NCI-H82 treated with DMSO at 0.1 percent for 48 hours (cell line): ENCODE data around the gene ARHGEF7.
A peak's percentile ranks its signal among the peaks of the same experiment; 100 is the strongest.

Experiments used
- DNase-seq: peaks from one replicate; lab custom pipeline; 2025; ENCODE audit not compliant: unreplicated experiment; lab: John Stamatoyannopoulos, UW

Gene ARHGEF7

DNA sequence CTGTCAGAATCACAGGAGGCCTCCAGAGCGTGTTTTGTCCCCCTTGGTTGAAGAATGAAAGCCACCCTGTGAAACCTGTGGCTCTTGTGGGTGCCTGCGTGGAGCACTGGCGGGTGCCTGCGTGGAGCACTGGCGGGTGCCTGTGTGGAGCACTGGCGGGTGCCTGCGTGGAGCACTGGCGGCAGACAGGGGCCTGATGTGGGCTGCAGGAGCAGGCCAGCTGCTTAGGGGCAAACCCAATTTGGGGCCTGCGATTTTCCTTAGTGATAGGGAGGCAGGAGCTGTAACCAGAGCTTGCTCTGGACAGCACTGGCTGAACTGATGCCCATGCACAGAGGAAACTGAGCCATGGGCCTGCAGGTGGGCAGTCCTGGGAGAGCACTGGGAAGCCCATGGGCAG is 24.3 kb downstream of the ARHGEF7 start:
- no peak for DNase-seq

DNA sequence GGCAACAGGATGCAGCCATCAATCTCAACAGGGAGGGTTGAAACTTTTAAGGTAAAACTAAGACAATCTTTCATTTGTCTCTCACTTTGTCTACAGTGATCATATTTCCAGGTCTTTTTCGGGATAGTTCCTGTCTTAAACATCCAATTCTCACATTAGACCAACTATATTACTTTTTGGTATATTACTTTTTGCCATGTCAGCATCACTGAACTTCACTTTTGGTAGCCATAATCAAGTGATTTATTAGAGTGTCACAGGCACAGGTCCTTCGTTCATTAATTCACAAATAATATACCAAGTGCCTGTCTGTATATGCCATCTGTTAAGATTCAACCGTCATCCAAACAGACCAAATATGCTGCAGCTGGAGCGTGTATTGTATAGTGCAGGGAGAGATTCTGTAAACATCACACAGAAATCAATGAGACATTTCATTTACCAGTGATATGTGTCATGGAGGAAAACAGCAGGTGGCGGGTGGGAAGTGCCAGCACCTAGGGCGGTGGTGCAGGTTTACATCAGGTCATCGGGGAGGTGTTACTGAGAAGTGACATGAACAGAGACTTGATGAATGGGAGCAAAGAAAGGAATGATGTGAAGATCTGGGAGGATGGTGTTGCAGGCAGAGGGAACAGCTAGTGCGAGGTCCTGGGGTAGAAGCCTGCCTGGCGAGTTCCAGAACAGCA is 24.9 kb downstream of the ARHGEF7 start:
- DNase-seq, result no peak

- DNase-seq, result no peak
These were observed 25.5 kb downstream of the ARHGEF7 start for GRCh38 chr13:111140562-111141105.

- no peak for DNase-seq
These were observed 27.4 kb downstream of the ARHGEF7 start for GRCh38 chr13:111142472-111142871.

DNA sequence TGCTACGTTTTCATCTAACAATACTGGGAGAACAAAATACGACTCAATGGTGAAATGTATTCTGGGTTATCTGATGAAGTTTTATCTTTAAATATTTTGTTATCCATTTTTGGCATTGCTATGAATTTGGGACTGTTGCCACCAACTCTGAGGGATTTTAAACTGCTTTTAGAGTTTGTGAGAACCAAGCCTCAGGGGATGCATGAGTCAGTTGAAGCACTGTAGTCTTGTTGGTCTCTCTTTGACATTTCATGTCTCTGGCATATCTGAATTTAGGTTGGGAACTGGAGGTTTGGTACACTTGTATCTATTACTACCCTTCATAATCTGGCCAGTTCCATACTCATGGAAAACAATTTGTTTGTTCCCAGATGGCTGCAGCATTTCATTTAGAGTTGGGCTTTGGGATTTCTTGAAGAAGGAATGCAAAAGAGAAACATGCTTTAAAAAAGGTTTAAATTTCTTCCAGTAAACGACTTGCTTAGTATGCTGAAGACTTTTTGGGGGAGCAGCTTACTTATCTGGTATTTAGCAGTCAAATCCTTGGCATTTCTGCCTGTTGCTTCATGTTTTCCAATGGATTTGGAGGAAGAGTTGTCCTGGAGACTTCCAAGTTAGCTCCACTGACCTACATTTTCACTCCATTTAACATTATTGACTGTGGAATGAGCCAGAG is 28.9 kb downstream of the ARHGEF7 start:
- no peak for DNase-seq

- no peak for DNase-seq
These were observed 30.0 kb downstream of the ARHGEF7 start for GRCh38 chr13:111145071-111145470.

- no peak for DNase-seq
These were observed 30.4 kb downstream of the ARHGEF7 start for GRCh38 chr13:111145506-111145905.

- no peak for DNase-seq
These were observed 37.7 kb downstream of the ARHGEF7 start for GRCh38 chr13:111152844-111153243.

DNA sequence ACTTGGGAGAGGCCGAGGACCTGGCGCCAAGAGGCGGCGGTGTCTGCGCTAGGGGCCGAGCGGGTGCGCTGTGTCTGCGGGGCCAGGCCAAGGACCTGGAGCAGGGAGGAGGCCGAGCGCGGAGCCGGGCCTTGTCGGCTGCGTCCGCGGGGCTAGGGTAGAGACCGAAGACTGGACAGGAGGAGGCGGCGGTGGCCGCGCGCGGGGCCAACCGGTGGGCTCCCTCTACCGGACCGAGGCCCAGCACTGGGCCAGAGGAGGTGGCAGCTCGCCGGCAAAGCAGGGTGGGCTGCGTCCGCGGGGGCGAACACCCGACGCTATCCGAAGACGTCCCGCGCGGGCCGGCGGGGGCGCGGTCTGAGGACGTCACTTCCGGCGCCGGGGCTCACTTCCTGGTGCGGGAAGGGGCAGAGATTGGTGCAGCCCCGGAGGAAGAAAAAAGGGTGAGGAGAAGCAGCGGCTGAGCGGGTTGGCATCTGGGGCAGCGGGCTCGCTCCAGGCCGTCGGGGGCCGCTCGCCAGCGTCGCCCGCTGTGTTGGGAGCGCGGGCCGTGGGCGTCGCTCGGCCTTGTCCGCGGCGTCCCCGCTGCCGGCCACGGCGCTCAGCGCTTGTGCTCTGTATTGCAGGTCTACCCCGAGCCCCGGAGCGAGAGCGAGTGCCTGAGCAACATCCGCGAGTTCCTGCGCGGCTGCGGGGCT is 38.3 kb downstream of the ARHGEF7 start:
- peak; percentile 69 for DNase-seq

DNA sequence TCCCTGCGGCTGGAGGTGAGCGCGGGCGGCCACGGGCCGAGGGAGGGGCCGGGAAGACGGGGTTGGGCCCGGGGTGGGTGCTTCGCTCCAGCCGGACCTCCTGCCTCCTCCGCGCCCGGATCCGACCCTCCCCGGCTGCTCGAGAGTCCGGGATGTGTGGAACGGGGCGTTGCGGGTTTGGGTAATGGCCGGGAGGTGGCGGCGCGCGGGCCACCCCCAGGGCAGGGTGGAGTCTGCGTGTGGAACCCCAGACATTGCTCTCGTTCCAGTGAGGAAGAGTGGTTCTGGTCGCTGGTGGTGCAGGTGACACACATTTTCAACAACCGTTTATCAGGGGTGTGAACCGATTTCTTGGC is 38.8 kb downstream of the ARHGEF7 start:
- no peak for DNase-seq

DNA sequence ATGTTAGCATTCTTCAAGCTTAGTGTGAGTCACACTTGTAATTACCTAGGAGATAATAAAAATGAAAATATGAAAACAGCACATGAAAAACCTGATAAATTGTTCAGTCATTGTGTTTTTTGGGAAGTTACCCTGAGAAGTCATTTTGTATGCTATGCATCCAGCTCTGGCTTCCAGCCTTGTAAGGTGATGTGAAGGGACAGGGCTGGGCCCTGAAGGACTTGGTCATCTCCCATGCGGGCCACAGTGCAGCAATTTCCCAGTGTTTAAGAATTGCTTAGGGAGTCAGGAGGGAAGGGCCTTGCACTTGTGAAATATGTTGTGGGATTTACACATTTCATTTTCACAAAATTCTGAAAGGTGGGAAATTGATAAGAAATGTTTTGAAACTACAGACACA is 41.3 kb downstream of the ARHGEF7 start:
- DNase-seq, result no peak

DNA sequence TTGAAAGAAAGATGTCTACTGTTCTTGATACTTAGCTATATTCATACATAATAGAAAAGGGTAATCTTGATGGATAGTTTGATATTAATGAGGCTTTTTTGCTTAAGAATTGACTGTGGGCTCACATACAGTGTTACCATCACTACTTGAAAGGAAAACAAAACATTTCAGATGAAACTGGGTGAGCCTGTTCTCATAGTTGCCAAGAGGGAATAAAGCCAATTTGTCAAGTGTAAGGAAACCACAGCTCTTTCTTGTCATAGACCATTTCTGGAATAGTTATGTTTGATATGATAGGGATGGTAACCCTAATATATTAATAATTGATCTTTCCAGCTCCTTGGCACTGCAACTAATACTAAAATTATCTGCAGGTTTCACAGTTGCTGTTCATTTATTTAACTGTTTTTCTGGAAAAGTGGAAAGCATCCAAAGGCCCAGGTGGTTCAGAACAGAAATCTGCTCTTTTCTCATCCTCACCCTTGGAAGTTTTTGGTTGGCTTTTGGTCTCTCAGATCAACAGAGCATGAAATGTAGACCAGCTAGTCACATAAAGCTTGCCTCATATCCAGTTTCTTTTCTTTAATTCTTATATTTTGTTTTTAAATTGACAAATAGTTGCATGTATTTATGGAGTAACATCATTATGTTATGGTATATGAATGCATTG is 43.2 kb downstream of the ARHGEF7 start:
- no peak for DNase-seq

DNA sequence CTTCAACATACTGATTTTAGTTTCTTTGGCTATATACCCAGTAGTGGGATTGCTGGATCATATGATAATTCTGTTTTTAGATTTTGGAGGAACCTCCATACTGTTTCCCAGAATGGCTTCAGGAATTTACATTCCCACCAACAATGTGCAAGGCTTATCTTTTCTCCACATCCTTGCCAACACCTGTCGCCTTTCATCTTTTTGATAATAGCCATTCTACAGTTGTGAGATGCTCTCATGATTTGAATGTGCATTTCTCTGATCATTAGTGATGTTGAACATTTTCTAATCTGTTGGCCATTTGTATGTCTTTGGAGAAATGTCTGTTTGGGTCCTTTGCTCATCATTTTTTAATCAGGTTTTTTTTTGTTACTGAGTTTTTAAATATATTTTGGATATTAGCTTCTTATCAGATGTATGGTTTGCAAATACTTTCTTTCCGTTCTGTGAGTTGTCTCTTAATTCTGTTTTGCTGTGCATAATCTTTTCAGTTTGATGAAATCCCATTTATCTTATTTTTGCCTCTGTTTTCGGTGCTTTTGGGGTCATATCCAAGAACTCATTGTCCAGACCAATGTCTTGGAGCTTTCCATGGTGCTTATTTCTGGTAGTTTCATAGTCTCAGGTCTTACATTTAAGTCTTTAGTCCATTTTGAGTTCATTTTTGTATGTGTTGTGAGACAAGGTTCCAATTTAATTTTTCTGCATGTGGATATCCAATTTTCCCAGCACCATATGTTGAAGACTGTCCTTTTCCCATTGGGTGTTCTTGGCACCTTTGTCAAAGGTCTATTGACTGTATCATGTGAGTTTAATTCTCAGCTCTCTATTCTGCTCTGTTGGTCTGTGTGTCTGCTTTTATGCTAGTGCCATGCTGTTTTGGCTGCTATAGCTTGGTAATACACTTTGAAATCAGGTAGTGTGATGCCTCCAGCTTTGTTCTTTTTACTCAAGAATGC is 44.5 kb downstream of the ARHGEF7 start:
- DNase-seq, result no peak

DNA sequence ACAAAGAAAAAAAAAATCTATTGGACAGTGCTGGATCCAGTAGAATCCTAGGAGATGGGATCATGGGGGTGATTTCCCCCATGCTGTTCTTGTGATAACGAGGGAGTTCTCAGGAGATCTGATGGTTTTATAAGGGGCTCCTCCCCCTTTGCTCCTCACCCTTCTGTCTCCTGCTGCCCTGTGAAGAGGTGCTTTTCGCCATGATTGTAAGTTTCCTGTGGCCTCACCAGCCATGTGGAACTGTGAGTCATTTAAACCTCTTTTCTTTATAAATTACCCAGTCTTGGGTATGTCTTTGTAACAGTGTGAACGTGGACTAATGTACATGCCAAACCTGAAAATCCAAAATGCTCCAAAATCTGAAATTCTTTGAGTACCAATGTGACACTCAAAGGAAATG is 45.5 kb downstream of the ARHGEF7 start:
- no peak for DNase-seq

- DNase-seq, result no peak
These were observed 46.8 kb downstream of the ARHGEF7 start for GRCh38 chr13:111161601-111162600.

- no peak for DNase-seq
These were observed 50.3 kb downstream of the ARHGEF7 start for GRCh38 chr13:111165241-111166010.

DNA sequence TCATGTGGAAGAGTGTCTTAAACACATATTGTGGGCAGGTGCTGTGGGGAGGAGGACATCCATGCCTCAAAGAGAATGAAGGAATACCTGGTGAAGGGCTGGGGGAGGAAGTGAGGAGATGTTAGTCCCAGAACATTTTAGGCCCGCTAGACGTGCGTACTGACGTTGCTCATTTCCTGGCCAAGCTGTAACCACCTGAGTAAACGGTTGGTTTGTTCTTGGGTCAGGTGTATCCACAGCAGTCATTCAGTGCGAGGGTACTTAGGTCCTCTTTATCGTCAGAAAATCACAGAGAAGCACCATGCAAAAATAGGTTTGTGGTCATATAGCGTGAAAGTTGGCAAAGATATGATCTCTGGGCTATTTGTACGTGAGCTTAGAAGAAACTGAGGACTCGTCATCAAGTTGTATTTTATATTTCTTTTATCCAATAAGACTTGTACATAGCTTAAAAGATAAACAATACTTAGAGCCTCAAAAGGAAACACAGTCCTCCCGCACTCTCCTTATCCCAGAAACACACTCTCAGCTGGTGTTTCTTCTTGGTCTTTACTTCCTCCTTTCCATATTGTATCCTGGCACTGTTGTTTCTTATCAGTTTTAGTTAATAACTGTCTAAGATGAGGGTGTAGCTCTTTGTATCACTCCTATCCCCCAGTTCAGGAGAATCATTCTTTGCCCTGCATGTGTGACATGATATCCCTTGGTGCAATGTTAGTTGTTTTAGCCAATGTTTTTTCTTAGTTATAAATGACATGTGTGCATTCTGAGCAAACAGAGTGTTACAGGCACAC is 52.0 kb downstream of the ARHGEF7 start:
- DNase-seq, result no peak

- DNase-seq, result no peak
These were observed 53.0 kb downstream of the ARHGEF7 start for GRCh38 chr13:111168107-111168506.
